NCI-H2029 treated with DMSO at 0.1 percent for 48 hours (cell line): ENCODE measurements around the gene NTS.

Source experiments
- DNase-seq: peaks from one replicate; lab custom pipeline; 2025; lab: John Stamatoyannopoulos, UW

NTS gene

DNA sequence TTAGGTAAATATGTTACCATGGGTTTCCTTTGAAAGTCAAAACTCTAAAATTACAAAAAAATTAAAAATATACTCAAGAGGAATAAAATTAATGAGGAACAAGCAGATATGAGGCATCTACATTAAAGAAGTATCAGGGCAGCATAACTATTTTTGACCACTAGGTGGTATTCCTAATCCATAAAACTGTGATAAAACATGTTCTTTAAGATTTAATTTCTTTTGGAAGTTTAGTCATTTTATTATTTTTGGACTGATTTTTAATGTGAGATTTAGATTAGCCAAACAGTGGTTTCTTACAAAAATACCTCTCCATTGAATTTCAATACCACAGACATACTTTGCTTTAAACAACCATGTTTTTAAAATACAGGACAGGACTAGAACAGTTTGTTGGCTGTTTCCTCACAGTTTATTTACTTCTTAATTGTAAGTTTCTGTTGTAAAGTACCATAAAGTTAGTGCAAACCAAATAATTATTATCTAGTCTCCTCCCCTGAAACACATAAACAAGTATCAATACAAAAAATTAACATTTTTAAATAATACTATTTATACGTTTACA, 49.8 kb downstream of the NTS start:
- DNase-seq, result peak; percentile 1

DNA sequence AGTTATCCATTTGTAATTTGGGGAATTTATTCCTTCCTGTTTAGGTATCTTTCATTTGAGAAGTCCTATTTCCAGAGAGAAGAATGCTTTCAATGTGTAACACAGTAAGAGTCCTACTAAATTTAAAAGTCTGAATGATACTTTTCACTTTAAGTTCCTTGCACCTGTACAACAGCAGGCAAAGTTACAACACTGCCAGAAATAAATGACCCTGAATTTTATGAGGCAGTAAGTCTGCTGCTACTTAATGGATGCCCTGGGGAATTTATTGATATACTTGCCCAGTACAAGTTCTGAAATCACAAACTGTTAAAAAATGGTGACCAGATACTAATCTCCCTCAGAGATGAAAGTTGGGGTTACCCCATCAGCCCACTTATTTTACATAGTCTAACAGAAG, 53.1 kb downstream of the NTS start:
- no peak for DNase-seq
